GM12892 (cell line): ENCODE measurements around the gene RASL10A.
A peak's percentile ranks its signal among the peaks of the same experiment; 100 is the strongest.

Experiments used
- DNase-seq: peaks from one replicate; pipeline ENCODE4 v3.0.0; 2011; ENCODE audit not compliant: insufficient read length
- FAIRE-seq: peaks from 2 replicates; lab custom pipeline; 2011; peaks lifted over from hg19 to GRCh38; lab: Jason Lieb, UNC
- POLR2A ChIP-seq: IDR thresholded peaks from 2 replicates; pipeline ENCODE4 v1.6.1; 2011; ENCODE audit warnings: low read depth, low read length, control low read depth
- POLR2AphosphoS5 ChIP-seq: IDR thresholded peaks from 2 replicates; pipeline ENCODE4 v1.6.1; 2011; ENCODE audit warnings: low read depth, low read length, control low read depth
- TAF1 ChIP-seq: IDR thresholded peaks from 2 replicates; pipeline ENCODE4 v1.6.1; 2011; ENCODE audit warnings: low read depth, mild to moderate bottlenecking, control low read depth, low read length, borderline replicate concordance

Gene RASL10A

DNA sequence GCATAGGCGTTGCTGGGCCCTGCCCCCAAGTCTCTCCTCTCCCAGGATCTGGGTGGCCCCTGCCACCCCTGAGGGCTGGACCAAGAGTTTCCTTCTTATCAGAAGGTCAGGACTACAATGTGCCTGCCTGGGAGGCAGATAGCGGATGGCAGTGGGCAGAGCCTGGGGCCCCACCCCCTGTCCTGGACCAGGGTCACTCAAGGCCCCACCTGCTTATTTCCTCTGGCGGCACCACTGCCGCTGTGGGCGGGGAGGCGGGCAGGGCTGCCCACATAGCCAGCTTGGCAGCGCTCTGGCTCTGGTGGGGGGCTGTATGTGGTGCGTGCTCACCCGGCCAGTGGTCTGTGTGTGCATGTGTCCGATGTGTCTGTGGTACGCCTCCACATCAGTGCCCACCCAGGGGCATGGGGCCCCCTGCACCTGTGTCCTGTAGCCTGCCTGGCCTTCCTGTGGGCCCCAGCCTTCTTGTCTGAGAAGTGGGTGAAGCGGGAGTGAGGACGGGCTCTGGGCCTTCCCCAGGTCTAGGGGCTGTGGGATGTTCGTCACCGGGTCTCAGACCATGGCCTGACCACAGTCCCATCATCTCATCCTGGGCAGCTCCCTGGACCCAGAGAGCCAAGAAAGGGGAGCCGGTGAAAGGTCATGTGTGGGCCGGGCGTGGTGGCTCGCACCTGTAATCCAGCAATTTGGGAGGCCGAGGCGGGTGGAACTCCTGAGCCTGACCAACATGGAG lies 6.0 kb downstream of the RASL10A start:
- DNase-seq = peak; percentile 25
- FAIRE-seq = no peak

DNA sequence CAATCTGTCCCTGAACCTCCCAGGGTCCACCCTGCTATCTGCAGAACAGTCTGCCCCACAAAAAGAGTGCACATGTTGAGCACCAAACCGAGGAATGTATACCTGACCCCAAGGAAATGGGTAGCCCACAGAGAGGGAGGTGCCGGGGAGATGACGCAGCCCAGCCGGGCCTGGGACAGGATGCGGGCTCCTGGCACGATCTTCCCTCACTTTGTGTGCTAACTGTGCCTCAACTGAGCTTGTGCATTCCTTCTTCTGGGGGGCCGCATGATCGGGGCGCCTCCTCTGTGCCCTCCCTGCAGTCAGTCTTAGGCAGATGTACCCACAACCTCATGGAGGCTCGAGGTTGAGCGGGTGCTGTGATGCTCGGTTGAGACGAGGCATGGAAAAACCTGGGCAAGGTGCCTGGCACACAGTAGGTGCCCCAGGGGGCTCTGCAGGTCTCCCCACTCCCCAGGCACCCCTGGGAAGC lies 6.7 kb downstream of the RASL10A start:
- no peak for TF ChIP-seq TAF1
- no peak for TF ChIP-seq POLR2A
- no peak for TF ChIP-seq POLR2AphosphoS5

More for the DNA sequence above, 6.0 kb downstream of the RASL10A start:
- no peak for TF ChIP-seq POLR2AphosphoS5

DNA sequence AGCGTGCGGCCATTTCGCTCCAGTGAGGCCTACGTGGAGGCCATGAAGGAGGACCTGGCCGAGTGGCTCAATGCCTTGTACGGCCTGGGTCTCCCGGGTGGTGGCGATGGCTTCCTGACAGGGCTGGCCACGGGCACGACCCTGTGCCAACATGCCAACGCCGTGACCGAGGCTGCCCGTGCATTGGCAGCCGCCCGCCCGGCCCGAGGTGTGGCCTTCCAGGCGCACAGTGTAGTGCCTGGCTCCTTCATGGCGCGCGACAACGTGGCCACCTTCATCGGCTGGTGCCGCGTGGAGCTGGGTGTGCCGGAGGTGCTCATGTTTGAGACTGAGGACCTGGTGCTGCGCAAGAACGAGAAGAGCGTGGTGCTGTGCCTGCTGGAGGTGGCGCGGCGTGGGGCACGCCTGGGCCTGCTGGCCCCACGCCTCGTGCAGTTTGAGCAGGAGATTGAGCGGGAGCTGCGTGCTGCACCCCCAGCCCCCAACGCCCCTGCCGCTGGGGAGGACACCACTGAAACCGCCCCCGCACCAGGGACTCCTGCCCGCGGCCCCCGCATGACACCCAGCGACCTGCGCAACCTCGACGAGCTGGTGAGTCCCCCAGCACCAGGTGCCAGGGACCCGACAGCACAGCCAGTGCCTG lies 7.2 kb downstream of the RASL10A start:
- TF ChIP-seq POLR2AphosphoS5 (no peak), TAF1 (no peak), POLR2A (no peak)
- DNase-seq = no peak
- no peak for FAIRE-seq

More for the DNA sequence above, 6.7 kb downstream of the RASL10A start:
- FAIRE-seq = no peak
- peak; percentile 20 for DNase-seq

DNA sequence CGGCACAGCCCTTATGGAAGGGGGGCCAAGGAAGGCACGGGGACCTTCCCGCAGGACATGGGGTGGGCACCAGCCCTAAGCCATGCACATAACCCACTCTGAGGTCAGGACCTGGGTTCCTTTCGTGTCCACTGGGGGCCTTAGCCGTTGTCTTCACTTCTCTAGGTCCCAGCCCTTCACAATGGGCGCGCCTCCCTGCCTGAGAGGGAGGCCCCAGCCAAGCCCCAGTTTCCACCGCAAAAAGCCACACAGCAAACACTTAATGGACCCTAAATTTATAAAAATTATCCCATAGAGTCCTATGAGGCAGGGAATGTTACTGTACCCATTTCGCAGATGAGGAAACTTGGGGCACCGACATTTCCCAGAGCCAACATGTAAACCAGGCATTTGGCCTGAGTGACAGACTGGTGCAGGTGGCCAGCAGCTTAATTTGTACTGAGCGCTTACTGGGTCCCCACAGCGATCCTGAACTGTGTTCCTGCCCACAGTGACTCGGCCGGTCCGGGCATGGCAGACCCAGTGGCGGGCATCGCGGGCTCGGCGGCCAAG lies 7.8 kb downstream of the RASL10A start:
- FAIRE-seq (no peak), DNase-seq (peak; percentile 25)
- TF ChIP-seq TAF1 = no peak

DNA sequence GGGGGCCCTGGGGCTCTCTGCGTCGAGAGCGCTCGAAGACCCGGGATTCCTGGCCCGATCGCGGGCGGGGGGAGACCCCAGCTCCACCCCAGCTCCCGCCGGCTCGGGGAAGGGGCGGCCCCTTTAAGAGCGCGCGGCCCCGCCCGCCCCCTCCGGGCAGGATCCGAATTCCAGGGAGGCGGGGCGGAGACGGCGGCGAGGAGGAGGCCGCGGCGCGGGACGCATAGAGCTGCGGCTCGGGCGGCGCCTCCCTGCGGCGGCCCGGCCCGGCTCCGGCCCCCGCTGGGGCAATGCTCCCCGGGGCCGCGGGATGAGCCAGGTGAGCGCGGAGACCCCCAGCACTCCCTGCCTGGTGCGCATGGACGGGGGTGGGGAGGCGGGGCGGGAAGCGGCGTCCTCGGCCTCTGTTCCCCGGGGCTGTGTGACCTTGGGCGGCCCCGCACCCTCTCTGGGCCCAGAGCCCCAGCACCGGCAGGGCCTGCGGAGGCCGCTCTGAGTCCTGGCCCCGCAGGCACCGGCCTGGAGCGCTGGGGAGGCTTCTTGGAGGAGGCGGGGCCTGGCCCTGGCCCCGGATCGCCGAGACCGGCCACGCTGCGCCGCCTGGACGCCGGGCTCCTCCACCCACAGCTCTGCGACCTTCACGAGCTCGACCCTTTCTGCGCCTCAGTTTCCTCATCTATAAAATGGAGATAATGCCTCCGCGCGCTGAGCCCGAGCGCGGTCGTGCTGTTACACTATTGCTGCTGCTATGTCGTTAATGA lies 8.5 kb downstream of the RASL10A start:
- FAIRE-seq (no peak), DNase-seq (peak; percentile 37)
- TF ChIP-seq TAF1 (no peak), POLR2AphosphoS5 (no peak), POLR2A (no peak)

DNA sequence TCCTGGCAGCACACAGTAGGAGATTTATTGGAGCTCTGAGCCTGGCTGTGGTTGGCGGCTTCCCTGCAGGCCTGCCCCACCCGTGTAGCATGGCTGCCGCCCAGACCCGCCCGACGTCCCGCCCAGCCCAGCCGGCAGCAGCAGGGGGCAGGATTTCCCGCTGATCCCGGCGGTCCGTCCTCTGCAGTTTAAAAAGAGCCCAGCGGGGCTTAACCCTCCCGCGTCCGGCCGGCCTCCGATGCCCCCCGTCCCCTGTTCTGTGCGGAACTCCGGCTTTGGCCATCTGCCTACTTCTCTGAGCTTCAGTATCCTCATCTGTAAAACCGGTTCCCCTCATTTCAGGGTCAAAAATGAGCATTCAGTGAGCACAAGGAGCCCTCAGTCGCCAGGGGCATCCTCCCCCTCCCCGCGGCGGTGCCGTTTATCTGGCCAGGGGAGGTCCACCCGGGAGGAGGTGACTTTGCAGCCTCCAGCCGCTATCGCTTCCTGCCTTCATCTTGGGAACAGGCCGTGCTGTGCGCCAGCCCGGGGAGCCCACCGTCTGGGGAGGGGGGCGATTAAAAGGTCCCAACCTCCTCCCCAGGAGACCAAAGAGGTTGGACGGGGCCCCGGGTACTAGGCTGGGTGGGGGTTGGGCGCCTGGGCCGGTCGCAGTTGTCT lies 9.2 kb downstream of the RASL10A start, which contains the start of gene GAS2L1:
TSS of gene GAS2L1 (plus strand) at position 476 of the 660 bp plus-strand sequence. CDS start 1,456 bp downstream, outside the sequence.
- FAIRE-seq = peak; percentile 33
- TF ChIP-seq POLR2AphosphoS5 (no peak), POLR2A (no peak), TAF1 (no peak)

DNA sequence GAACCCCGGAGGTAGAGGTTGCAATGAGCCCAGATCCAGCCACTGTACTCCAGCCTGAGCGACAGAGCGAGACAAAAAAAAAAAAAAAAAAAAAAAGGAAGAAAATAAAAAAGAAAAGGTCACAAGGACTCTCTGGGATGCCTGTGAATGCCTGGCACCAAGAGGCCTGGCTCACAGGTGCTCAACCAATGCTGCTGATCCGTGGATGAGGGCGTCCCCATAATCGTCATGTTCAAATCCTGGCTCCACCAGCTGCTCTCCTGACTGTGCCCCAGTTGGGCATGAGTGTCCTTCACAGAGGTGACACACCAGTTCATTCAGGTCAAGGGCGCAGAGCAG lies 9.7 kb downstream of the RASL10A start:
- DNase-seq (peak; percentile 21), FAIRE-seq (peak; percentile 9)
- TF ChIP-seq POLR2A = no peak
- TF ChIP-seq POLR2AphosphoS5 = no peak

More for the DNA sequence above, 9.2 kb downstream of the RASL10A start, which contains the start of gene GAS2L1:
- DNase-seq = peak; percentile 71

DNA sequence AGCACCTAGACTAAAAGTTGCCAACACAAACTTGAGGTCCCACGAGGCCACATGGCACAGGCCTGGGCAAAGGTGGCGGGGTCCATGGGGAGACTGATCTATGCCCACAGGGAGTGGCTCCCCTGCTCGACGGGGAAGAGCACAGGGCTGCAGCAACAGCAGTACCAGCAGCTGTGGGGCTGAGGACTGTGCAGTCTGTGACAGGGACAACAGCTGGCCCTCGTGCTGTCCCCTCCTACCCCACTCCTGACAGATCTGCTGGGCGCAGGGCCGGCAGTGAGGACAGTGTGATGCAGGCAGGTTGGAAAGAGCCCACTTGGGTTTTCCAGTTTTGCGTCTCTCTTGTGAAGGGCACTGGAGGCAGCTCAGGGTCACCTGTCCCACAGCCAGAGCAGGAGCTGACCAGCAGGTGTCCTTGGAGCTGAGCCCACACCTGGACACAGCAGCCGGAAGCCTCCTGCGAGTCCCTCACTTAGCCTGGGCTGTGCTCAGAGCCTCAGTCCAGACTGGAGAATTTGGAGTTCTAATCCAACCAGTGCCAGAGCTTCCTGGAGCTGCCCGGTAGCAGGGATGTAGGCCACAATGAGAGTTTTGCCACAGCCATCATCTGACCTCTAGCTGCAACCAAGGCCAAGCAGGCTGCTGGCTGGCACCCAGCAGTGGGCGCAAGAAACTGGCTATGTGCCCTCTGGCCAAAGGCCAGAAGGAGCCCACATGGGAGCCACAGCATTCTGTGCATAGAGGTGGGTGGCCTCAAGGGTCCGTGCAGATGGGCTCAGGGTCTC lies 12.6 kb downstream of the RASL10A start:
- FAIRE-seq (no peak), DNase-seq (no peak)
- no peak for TF ChIP-seq POLR2AphosphoS5
- no peak for TF ChIP-seq TAF1
- no peak for TF ChIP-seq POLR2A

DNA sequence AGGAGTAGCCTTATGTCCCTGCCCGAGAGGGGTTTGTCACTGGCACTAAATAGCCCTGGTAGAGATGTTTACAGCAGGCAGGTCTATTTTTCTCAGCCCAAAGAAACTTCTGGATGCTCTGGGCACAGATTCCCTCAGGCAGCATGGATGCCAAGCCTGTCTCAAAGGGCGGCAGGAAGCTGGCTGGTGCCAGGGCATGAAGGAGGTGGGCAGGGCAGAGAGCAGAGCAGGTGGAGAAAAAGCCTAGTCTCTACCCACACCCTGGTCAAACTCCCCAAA lies 13.2 kb downstream of the RASL10A start:
- no peak for FAIRE-seq
- DNase-seq = no peak
- TF ChIP-seq POLR2A = no peak

DNA sequence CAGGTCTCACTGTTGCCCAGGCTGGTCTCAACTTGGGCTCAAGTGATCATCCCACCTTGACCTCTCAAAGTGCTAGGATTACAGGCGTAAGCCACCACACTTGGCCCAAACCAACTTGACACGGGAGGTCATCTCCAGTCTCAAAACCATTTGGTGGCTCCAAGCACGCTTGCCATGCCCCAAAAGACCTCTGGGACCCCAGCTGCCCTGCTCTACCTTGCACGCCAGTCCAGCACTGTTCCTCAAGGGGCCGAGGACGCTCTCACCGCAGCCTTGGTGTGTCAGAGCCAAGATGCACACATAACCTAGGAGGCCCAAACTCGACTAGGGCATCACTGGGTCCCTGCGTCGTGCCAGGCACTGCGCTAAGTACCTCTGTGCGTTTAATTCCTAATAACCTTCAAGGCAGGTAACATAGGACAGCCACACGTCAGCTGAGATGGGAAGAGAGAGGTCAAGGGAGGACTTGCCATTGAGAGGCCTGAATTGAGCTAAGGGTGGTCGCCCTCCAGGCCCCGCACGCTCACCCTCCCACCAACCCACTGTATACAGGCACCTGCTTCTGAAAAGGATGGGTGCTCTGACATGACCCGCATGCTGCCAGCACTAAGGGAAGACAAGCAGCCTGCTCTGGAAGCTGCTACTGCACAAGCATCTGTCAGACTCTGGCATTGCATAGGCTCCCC lies 13.6 kb downstream of the RASL10A start:
- TF ChIP-seq POLR2AphosphoS5 (no peak), POLR2A (no peak), TAF1 (no peak)
- no peak for FAIRE-seq
- DNase-seq = no peak
